ENCODE data around the gene CD44.

CD44 gene

GRCh38 chr11:35160902-35161597 lies 22.1 kb downstream of the CD44 start:
- no peak for DNase-seq

- no peak for DNase-seq
These were observed 23.8 kb downstream of the CD44 start for GRCh38 chr11:35162745-35163144.

- no peak for DNase-seq
These were observed 24.2 kb downstream of the CD44 start for GRCh38 chr11:35163209-35163608.

GRCh38 chr11:35163702-35164496 lies 24.9 kb downstream of the CD44 start:
- no peak for DNase-seq

GRCh38 chr11:35165030-35165422 lies 26.1 kb downstream of the CD44 start:
- no peak for DNase-seq

- no peak for DNase-seq
These were observed 26.7 kb downstream of the CD44 start for GRCh38 chr11:35165423-35166368.

- DNase-seq = no peak
These were observed 27.7 kb downstream of the CD44 start for GRCh38 chr11:35166369-35167360.

- no peak for DNase-seq
These were observed 28.5 kb downstream of the CD44 start for GRCh38 chr11:35167426-35167954.

GRCh38 chr11:35168671-35169070 lies 29.7 kb downstream of the CD44 start:
- no peak for DNase-seq

GRCh38 chr11:35169112-35169511 lies 30.1 kb downstream of the CD44 start:
- no peak for DNase-seq

GRCh38 chr11:35169754-35170153 lies 30.8 kb downstream of the CD44 start:
- DNase-seq = no peak

- DNase-seq = no peak
These were observed 31.5 kb downstream of the CD44 start for GRCh38 chr11:35170503-35170902.

- DNase-seq = no peak
These were observed 32.3 kb downstream of the CD44 start for GRCh38 chr11:35171226-35171625.

GRCh38 chr11:35173011-35173511 lies 34.1 kb downstream of the CD44 start:
- DNase-seq = no peak

GRCh38 chr11:35173616-35174566 lies 34.9 kb downstream of the CD44 start:
- no peak for DNase-seq

GRCh38 chr11:35174666-35175065 lies 35.7 kb downstream of the CD44 start:
- DNase-seq = no peak

- no peak for DNase-seq
These were observed 38.4 kb downstream of the CD44 start for GRCh38 chr11:35177370-35177769.

- no peak for DNase-seq
These were observed 39.3 kb downstream of the CD44 start for GRCh38 chr11:35178067-35178805.

- no peak for DNase-seq
These were observed 39.9 kb downstream of the CD44 start for GRCh38 chr11:35178873-35179272.

All from SHP77 treated with DMSO at 0.1 percent for 48 hours (cell line).